GM21390 (cell line): ENCODE data around the gene CALHM5.
"Not testable (repeated sequence)": the region's sequence is repeated elsewhere in the genome, so short reads cannot be mapped to it uniquely, and the experiment has no call there.

Experiments
- ATAC-seq: cut with Tn5 transposase; IDR thresholded peaks from one replicate; pipeline ENCODE4 v1.9.1; 2021; ENCODE audit not compliant: unreplicated experiment

The CALHM5 gene, protein sequence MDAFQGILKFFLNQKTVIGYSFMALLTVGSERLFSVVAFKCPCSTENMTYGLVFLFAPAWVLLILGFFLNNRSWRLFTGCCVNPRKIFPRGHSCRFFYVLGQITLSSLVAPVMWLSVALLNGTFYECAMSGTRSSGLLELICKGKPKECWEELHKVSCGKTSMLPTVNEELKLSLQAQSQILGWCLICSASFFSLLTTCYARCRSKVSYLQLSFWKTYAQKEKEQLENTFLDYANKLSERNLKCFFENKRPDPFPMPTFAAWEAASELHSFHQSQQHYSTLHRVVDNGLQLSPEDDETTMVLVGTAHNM

DNA sequence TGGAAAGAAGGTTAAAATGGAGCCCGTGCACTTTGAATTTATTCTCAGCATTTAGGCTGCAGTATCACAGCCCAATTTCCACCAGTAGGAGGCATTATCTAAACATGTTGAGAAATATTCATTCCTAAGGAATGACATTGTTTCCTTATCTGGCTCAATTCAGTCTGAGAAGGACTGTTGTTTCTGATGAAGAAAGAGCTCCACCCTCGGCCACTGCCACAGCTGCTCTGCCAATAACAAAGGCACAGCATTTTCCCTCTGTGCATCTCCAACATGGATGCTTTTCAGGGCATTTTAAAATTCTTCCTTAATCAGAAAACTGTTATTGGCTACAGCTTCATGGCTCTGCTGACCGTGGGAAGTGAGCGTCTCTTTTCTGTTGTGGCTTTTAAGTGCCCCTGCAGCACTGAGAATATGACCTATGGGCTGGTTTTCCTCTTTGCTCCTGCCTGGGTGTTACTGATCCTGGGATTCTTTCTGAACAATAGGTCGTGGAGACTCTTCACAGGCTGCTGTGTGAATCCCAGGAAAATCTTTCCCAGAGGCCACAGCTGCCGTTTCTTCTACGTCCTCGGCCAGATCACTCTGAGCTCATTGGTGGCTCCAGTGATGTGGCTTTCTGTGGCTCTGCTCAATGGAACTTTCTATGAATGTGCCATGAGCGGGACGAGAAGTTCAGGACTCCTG, at the start of gene CALHM5:
Gene CALHM5, plus strand, starts transcription at position 216 of the 687 bp plus-strand sequence. Its CDS starts 58 bp downstream, at position 274.
- no peak for ATAC-seq

DNA sequence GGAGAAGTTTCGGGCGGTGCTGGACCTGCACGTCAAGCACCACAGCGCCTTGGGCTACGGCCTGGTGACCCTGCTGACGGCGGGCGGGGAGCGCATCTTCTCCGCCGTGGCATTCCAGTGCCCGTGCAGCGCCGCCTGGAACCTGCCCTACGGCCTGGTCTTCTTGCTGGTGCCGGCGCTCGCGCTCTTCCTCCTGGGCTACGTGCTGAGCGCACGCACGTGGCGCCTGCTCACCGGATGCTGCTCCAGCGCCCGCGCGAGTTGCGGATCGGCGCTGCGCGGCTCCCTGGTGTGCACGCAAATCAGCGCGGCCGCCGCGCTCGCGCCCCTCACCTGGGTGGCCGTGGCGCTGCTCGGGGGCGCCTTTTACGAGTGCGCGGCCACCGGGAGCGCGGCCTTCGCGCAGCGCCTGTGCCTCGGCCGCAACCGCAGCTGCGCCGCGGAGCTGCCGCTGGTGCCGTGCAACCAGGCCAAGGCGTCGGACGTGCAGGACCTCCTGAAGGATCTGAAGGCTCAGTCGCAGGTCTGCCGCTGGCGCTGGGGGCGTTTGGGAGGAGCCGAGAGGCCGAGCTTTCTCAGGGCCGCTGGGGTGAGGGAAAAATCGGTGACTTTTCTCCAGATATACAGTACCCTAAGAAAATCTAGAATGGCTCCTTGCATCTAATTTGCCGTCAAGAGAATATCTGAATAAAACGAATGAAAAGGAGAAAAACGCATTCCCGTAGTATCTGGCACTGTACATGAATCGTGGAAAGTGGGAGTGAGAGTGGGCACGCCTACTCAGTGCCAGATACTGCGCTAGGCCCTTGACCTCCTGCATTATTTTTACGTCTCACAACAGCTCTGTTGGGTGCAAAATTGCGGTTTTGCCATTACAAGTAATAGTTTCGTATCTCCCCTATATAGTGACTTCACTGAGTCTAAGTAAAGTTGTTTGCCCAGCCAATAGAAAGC, 49.2 kb upstream of the CALHM5 start:
- peak; percentile 84 for ATAC-seq

DNA sequence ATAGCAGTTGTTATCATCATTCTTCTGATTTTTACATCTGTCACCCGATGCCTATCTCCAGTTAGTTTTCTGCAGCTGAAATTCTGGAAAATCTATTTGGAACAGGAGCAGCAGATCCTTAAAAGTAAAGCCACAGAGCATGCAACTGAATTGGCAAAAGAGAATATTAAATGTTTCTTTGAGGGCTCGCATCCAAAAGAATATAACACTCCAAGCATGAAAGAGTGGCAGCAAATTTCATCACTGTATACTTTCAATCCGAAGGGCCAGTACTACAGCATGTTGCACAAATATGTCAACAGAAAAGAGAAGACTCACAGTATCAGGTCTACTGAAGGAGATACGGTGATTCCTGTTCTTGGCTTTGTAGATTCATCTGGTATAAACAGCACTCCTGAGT, 48.1 kb upstream of the CALHM5 start:
- no peak for ATAC-seq

DNA sequence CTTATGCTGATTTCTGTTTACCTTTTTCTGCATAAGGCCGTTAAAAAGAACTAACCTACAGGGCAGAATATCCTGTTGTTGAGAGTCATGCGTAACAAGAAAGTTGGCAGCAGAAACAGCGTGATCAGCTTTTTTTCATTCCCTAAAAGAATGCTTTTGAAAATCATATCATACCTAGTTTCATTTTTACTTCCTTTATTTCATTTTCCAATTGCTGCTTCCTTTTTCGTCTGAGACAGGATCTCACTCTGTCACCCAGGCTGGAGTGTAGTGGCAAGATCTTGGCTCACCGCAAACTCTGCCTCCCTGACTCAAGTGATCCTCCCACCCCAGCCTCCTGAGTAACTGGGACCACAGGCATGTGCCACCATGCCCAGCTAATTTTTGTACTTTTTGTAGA, 46.2 kb upstream of the CALHM5 start:
- no peak for ATAC-seq

DNA sequence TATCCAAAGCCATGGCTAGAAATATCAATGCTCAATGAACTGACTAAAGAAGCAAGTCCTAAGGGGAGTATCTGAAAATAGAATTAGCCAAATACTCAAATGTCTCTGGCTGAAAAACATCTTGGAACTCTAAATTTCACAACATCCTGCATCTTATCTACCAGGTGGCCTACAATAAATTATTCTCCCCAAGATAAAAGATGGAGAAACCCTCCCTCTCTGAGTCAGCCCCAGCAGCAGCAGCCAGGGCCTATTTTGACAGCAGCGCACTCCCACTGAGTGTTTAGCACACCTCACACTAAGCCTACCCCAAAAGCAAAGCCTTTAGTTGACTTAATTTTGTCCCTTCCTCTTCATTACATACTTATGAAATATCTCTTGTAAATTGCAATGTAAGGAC, 44.3 kb upstream of the CALHM5 start:
- no peak for ATAC-seq

DNA sequence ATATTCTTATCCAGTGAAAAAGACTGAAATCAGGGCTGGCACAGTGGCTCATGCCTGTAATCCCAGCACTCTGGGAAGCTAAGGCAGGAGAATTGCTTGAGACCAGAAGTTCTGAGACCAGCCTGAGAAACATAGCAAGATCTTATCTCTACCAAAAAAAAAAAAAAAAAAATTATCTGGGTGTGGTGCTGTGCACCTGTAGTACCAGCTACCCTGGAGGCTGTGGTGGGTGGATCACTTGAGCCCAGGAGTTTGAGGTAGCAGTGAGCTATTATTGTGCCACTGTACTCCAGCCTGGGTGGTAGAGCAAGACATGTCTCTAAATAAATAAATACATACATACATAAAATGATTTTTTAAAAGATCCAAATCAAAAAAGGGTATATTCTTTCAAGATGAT, 43.9 kb upstream of the CALHM5 start:
- no peak for ATAC-seq

DNA sequence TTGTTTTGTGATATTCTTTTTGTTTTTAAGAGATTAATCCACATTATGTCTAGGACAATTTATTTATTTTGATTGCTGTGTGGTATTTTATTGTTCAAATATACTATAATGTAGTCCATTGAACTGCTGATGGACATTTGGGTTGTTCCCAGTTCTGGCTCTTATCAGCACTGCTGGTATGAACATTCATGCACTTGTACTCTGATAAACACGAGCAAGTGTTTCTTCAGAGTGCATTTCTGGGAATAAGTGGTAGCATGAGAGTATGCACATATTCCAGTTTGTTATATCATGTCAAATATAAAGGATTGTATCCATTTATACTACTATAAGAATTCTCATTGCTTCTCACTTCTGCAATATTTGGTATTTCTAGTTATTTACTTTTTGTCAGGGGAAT, 43.1 kb upstream of the CALHM5 start:
- no peak for ATAC-seq

DNA sequence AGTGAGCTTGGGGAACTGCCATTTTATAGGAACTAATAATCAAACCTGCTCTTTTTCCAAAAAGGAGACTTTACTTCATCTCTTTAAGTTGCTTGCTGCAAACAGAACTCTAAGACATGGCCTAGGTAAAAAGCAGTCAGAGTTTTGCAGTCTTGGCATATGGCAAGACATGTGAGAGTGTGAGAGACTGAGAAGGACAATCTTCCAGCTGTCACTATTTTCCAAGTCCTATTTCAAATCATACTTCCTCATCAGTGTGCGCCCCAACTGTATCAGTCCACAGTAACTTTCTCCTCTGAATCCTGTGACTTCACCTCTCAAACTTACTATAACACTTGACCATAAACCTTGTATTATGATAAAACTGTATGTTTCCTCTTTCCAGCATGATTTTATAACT, 39.9 kb upstream of the CALHM5 start:
- no peak for ATAC-seq

DNA sequence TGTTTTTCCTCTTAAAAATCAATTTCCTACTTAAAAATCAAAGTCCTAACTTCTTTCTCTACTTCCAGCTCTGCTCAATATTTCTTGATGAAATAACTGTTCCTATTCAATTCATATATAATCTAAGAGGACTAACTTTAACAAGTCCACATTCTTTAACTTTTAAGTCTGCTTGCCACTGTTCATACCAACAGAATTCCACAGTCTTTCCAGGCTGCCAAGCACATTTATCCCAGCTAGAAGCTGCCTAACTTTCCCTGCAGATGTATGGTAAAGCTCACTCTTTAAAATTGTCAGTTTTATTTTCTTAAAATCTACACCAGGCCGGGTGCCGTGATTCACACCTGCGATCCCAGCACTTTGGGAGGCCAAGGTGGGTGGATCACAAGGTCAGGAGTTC, 38.7 kb upstream of the CALHM5 start:
- no peak for ATAC-seq

DNA sequence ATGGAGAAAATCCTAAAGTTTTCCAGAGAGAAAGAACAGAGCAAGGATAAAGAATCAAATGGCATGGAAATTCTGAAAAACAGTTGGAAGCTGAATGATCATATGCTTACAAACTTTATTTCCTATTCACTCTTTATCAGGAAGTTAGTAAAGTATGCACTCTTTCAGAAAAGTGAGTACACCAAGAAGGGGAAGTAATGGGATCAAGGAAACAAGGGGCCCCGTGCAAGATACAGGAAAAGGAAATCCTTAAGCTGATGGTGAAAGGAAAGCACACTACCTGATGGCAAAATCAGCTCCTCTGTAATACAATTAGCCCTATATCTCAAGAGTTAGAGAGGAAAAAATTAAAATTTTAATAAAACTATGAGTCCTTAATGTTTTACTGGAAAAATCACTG, 36.3 kb upstream of the CALHM5 start:
- ATAC-seq, result no peak

DNA sequence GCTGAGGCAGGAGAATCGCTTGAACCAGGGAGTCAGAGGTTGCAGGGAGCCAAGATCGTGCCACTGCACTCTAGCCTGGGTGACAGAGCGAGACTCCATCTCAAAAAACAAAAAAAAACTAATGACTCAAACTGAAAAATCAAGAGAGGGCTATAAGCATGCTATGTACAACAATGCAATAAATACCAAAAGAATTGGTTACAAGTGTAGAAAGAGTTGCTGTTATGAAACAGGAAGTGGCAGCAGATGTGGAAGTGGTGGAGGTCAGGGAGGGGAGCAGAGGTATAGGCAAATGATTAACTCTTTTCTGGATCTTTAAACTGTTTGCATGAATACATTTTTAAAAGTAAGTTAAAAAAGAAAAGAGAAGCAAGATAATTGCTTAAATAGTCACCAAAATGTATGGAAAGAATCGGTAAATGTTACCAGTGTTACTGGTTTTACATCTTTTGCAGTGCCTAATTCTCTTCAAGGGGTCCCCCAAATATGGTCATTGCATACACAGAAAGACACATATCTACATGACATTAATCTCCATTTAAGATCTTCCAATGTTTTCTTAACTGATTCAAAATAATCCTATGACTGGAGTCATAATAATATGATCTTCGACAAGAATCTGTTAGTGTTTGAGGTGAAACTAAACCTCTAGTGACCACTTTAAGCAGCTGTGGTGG, 35.3 kb upstream of the CALHM5 start:
- peak; percentile 100 for ATAC-seq

DNA sequence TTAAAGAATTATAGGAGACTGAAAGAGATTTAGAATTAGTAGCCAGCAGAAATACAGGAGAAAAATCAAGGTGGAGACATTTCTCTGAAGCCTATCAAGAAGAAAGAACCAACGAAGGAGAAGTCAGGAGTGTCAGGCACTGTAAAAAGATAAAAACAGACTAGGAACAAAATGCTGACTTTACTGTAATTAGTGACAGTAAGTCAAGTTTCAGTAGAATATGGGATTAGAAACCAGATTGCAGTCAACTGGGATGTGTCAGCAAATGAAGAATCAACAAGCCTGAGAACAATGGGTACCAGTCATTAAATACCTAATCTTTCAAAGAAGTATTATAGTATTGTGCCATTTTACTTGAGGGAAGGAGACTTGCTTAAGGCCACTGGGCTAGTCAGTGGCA, 28.7 kb upstream of the CALHM5 start:
- ATAC-seq, result no peak

DNA sequence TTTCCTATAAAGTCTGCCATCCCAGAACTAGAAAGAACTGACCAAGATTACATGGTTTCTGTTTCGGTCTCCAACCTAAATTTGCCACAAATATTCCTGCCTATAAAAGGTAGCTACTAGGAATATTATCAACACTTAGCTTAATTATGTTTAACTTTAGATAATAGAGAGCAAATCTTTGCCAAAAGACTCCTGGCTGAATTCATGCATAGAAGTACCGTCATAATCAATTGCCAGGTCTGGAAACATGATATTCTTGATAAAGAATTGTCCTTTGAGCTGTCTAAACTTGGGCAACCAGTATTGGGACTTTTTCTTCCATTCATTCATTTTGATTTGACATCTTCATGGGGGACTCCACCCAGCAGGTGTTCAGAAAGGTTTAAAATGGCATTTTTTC, 27.8 kb upstream of the CALHM5 start:
- ATAC-seq, result no peak

DNA sequence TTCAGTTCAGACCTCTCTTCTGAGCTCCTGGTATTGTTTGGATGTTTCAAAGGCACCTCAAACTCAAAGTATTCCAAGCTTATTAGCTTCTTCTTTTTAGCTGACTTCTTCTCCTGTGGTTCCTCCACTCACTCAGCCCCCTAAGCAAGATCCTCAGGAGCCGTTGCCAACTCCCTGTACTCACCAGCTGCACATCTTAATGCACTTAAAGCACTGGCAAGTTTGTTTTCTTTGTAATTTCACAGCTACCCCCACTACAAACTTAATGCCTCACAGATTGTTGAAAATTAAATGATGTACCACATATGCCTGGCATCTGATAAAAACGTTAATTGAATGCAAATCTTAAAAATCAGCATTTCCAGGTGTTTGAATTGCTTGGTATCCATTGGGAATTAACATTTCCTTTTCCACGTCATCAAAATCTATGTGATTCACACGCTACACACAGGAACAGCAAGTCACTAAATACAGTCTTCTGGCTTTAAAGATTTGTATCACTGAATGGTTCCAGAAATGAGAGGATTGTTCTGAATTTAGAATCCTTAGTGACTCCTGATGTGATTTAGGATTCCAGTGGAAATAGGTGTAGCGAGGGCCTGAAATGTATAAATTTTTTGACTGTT, 25.8 kb upstream of the CALHM5 start:
- no peak for ATAC-seq

DNA sequence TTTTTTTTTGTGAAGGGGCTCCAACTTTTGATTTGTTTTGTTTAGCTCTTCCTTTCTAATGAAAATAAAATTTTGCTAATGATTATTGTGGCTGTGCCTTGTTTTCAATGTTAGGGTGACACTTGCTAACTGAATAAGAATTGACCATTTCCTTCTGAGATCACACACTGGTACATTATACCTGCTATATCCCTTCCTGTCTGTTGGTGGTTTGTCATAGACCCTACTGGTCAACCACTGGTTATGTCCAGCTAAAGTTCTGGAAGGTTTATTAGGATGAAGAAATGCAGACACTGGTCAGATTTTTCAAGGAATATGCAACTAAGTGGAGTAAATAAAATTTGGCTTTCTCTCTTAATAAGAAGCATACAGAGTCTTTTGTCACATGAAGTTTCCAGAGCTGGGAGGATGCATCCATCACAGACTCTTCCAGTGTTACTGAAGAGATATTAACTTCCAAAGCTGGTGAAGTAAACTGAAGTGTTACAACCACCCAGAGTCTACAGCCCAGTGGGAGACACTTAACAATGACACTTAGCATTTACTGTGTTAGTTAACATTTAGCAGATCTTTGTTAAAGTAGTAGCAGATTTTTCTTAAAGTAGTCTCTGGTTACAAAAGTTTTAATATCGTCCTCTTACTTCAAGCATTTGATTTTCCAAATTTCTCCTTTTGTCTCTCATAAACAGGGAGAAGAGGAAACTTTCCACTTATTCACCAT, 19.7 kb upstream of the CALHM5 start:
- ATAC-seq, result no peak

DNA sequence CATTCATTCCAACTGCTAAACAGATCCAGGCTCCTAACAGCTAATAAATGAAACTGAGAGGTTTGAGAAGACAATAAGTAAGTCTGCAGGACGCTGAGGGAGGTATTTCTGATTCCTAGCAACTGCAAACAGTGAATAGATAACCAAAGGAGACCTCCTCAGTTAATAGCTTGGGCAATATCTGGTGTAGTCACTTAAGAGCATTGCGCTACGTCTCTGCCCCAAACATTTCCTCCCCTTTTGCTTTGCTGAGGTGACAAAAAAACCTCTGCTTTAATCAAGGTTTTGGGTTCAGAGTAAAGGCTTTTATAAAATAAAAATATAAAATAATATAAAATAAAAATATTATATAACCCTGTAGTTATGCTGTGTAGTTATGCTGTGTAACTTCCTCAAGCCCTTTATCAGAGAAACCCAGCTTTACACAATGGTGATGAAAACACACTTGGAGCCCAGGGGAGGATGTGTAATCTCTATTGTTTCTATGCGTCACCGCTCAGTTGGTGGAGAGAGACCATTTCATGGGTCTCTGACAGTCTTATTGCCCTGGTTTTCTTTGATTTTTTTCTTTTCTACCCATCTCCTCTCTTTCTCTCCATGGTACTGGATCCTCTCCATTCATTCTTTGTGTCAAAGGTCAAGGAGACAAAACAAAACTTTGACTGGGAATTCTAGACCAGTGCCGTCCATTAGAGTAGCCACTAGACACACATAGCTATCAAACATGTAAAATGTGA, 18.9 kb upstream of the CALHM5 start:
- ATAC-seq, result no peak

DNA sequence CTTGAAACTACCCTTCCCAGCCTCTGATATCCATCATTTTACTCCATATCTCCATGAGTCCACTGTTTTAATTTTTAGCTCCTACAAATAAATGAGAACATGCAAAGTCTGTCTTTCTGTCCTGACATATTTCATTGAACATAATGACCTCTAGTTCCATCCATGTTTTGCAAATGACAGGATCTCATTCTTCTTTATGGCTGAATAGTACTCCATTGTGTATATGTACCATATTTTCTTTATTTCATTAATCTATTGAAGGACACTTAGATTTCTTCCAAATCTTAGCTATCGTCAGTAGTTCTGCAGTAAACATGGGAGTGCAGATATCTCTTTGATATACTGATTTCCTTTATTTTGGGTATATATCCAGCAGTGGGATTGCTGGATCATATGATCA, 16.3 kb upstream of the CALHM5 start:
- ATAC-seq, result not testable (repeated sequence)

DNA sequence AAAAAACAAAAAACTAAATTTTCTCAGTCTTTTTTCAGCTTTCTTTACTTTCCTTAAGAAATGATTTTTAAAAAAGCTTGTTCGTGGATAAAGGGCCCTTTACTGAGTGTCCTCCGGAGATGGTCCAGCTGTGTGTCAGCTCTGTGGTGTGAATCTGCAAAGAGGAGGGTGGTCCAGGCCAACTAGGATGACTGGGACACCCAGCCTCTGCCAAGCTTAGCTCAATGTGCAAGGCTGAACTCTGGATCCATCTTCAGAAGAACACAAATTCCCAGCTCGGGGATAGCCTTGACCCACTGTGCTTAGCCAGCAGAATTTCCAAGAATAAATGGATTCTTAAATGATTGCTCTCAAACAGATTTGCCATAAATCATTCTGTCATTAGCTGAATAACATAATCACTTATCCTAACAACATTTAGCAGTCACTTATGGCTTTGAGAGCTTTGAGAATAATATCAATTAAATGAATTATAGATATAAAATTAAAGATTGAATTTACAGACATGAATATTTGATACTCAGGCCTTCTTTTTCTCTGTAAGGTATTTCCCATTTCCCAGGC, 14.2 kb upstream of the CALHM5 start:
- ATAC-seq, result no peak

DNA sequence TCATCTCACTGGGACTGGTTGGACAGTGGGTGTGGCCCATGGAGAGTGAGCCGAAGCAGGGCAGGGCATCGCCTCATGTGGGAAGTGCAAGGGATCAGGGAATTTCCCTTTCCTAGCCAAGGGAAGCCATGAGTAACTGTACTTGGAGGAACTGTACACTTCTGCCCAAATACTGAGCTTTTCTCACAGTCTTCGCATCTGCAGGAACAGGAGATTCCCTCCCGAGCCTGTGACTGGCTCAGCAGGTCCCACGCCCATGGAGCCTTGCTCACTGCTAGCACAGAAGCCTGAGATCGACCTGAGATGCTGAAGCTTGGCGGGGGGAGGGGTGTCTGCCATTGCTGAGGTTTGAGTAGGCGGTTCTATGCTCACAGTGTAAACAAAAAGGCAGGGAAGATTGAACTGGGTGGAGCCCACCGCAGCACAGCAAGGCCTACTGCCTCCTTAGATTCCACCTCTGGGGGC, 10.4 kb upstream of the CALHM5 start:
- ATAC-seq, result no peak
